Testis (tissue), 2 donors: ENCODE data around the gene SUFU.

Experiments used
- CTCF ChIP-seq, 3 experiments: fragments of 450-650 bp in 2 of 3; fragments of 200-600 bp in 1 of 3; sonication (generic) in 1 of 3; IDR thresholded peaks; one replicate each; pipeline ENCODE4 v1.5.1; 2016 to 2019; ENCODE audit warnings: antibody characterized with exemption in 3 of 3, mild to moderate bottlenecking in 2 of 3, moderate library complexity in 1 of 3
- POLR2A ChIP-seq: fragments of 450-650 bp; IDR thresholded peaks from one replicate; pipeline ENCODE4 v1.6.1; 2017; ENCODE audit warnings: antibody characterized with exemption, mild to moderate bottlenecking, moderate library complexity

- no peak for TF ChIP-seq POLR2A
- TF ChIP-seq CTCF (IDR thresholded peaks at IDR 0.05), result no peak
Observed at GRCh38 chr10:102651455-102652169, 147.8 kb downstream of the SUFU start.
